Liver (tissue), 9 donors: ENCODE data around the gene TMEM97. TPM values are rescaled to one million over a fixed set of nuclear protein-coding genes. Genes with fewer than 3 reads are reported as not detected.
A peak's percentile ranks its signal among the peaks of the same experiment; 100 is the strongest.

ENCODE experiments used
- DNase-seq: peaks from one replicate; pipeline ENCODE4 v3.0.0-alpha.2; 2017; ENCODE audit warnings: low spot score
- H3K27ac ChIP-seq, 2 donors: one replicate each; pipeline ENCODE4 v1.7.0; 2013; ENCODE audit warnings: inconsistent platforms in 2 of 2, low read length in 2 of 2, control low read depth in 1 of 2, low read depth in 1 of 2, mild to moderate bottlenecking in 1 of 2
- H3K27me3 ChIP-seq, 4 donors: one replicate each; pipeline versions ENCODE4 v1.6.1 to v1.7.0; 2013; ENCODE audit warnings: low read length in 3 of 4, inconsistent platforms in 1 of 4, mild to moderate bottlenecking in 1 of 4, moderate library complexity in 1 of 4; ENCODE audit not compliant: control insufficient read depth in 4 of 4, insufficient read depth in 4 of 4
- H3K36me3 ChIP-seq, 4 donors: one replicate each; pipeline versions ENCODE4 v1.6.1 to v1.7.0; 2013; ENCODE audit warnings: low read length in 3 of 4, mild to moderate bottlenecking in 3 of 4, low read depth in 1 of 4, moderate library complexity in 1 of 4; ENCODE audit not compliant: control insufficient read depth in 4 of 4, insufficient read depth in 3 of 4
- H3K4me1 ChIP-seq, 4 donors: one replicate each; pipeline versions ENCODE4 v1.6.1 to v1.7.0; 2013; ENCODE audit warnings: low read length in 3 of 4, mild to moderate bottlenecking in 3 of 4, moderate library complexity in 1 of 4; ENCODE audit not compliant: control insufficient read depth in 4 of 4, insufficient read depth in 4 of 4
- H3K4me3 ChIP-seq, 3 donors: one replicate each; pipeline versions ENCODE4 v1.6.1 to v1.7.0; 2013; ENCODE audit warnings: low read length in 3 of 3, control low read depth in 1 of 3, low read depth in 1 of 3, mild to moderate bottlenecking in 1 of 3
- H3K9ac ChIP-seq, 2 donors: one replicate each; pipeline ENCODE4 v1.7.0; 2013; ENCODE audit warnings: low read length in 2 of 2, mild to moderate bottlenecking in 2 of 2, moderate library complexity in 2 of 2, control low read depth in 1 of 2, low read depth in 1 of 2
- H3K9me3 ChIP-seq, 4 donors: one replicate each; pipeline versions ENCODE4 v1.6.1 to v1.7.0; 2013; ENCODE audit warnings: low read length in 3 of 4; ENCODE audit not compliant: control insufficient read depth in 4 of 4
- EGR1 ChIP-seq, 2 donors: IDR thresholded peaks; 2 replicates each; pipeline ENCODE4 v1.6.1; 2016 to 2018; ENCODE audit warnings: antibody characterized with exemption in 2 of 2, low read depth in 2 of 2
- FOXA1 ChIP-seq: IDR thresholded peaks from 2 replicates; pipeline ENCODE4 v1.6.1; 2016; ENCODE audit warnings: antibody characterized with exemption
- FOXA2 ChIP-seq: IDR thresholded peaks from 2 replicates; pipeline ENCODE4 v1.6.1; 2016; ENCODE audit warnings: antibody characterized with exemption
- GABPA ChIP-seq, 2 donors: IDR thresholded peaks in 1 of 2; conservative IDR thresholded peaks in 1 of 2; 2 replicates each; pipeline ENCODE4 v1.6.1; 2016; ENCODE audit warnings: antibody characterized with exemption in 2 of 2, mild to moderate bottlenecking in 1 of 2, moderate library complexity in 1 of 2
- HNF4A ChIP-seq, 2 donors: conservative IDR thresholded peaks; 2 replicates each; pipeline ENCODE4 v1.6.1; 2016; ENCODE audit warnings: antibody characterized with exemption in 2 of 2, mild to moderate bottlenecking in 2 of 2
- HNF4G ChIP-seq: IDR thresholded peaks from 2 replicates; pipeline ENCODE4 v1.6.1; 2016; ENCODE audit warnings: antibody characterized with exemption
- JUND ChIP-seq, 2 donors: IDR thresholded peaks; 2 replicates each; pipeline ENCODE4 v1.6.1; 2016; ENCODE audit warnings: antibody characterized with exemption in 2 of 2
- MAX ChIP-seq: IDR thresholded peaks from 2 replicates; pipeline ENCODE4 v1.6.1; 2016; ENCODE audit warnings: antibody characterized with exemption
- NR2F2 ChIP-seq: IDR thresholded peaks from 2 replicates; pipeline ENCODE4 v1.6.1; 2016; ENCODE audit warnings: antibody characterized with exemption
- RAD21 ChIP-seq, 2 donors: IDR thresholded peaks; 2 replicates each; pipeline ENCODE4 v1.6.1; 2016; ENCODE audit warnings: antibody characterized with exemption in 2 of 2, mild to moderate bottlenecking in 2 of 2
- REST ChIP-seq: IDR thresholded peaks from 2 replicates; pipeline ENCODE4 v1.6.1; 2016; ENCODE audit warnings: antibody characterized with exemption, mild to moderate bottlenecking
- RXRA ChIP-seq, 2 donors: IDR thresholded peaks; 2 replicates each; pipeline ENCODE4 v1.6.1; 2017 to 2018; ENCODE audit warnings: antibody characterized with exemption in 2 of 2, mild to moderate bottlenecking in 1 of 2
- SP1 ChIP-seq: IDR thresholded peaks from 2 replicates; pipeline ENCODE4 v1.6.1; 2018; ENCODE audit warnings: antibody characterized with exemption, mild to moderate bottlenecking
- TAF1 ChIP-seq: conservative IDR thresholded peaks from 2 replicates; pipeline ENCODE4 v1.6.1; 2016; ENCODE audit warnings: antibody characterized with exemption, mild to moderate bottlenecking
- YY1 ChIP-seq: IDR thresholded peaks from 2 replicates; pipeline ENCODE4 v1.6.1; 2016; ENCODE audit warnings: antibody characterized with exemption, mild to moderate bottlenecking
- WGBS: extraction: QIAGEN DNeasy Blood & Tissue Kit; methylation state at CpG from one replicate; pipeline ENCODE4 v1.1.7; 2013; 5-methylcytosine and 5-hydroxymethylcytosine counted together
- polyA plus RNA-seq, 2 donors: library from polyadenylated mRNA; stranded (reverse) in 1 of 2; unstranded in 1 of 2; fragments of 200-250 nt in 1 of 2; fragments of >200 nt in 1 of 2; fragmentation: Nextera tagmentation in 1 of 2; extraction: Ambion mirVana in 1 of 2; gene quantifications; one replicate each; pipeline versions ENCODE4 v1.2.1 to v1.2.3, GENCODE V29; 2013 to 2015
- total RNA-seq, 2 donors: library from RNA; depleted of rRNA; stranded (reverse); fragments of >200 nt; gene quantifications; one replicate each; pipeline ENCODE4 v1.2.3, GENCODE V29; 2014
- TF ChIP-seq, protein P1 (sequence below): fragments of 150-350 bp; IDR thresholded peaks from 2 replicates; pipeline ENCODE4 v1.5.1; 2017; ENCODE audit warnings: improper control_type of control experiment, low read depth, low read length; ENCODE audit not compliant: missing input control
- TF ChIP-seq, protein P2 (sequence below): IDR thresholded peaks from 2 replicates; pipeline ENCODE4 v1.6.1; 2016; ENCODE audit warnings: antibody characterized with exemption
- TF ChIP-seq, protein P3 (sequence below): IDR thresholded peaks from 2 replicates; pipeline ENCODE4 v1.6.1; 2016; ENCODE audit warnings: antibody characterized with exemption
- donor health status: healthy.
- donor health status: healthy.
- donor health status: healthy.
- donor health status: healthy.
- donor health status: healthy.

TMEM97 gene
- total and polyA plus RNA-seq, 4 donors, result 29.5 to 90.2 (median 63.5) TPM

DNA sequence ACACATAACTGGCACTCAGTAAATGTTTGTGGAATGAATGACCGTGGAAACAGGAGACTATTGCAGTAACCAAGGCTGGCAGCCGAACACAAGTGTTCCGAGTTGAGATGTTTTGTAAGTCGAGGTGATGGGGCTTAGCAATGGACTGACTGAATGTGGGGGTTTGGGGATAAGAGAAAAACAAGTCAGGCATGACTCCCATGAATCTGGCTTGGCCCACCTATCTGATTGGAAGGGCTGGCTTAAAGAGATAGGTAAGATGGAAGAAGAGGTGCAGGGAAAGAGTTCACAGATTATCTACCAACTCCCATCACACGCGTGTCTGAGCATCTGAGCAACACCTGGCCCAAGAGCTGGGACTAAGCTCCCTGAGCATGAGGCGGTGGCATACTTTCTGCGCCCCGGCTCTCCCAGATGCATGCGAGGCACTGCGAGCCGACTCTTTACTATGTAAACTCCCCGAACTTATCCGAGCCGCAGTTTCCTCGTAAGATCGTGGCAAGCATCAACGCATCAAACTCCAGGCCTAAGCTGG is 15.7 kb downstream of the TMEM97 start:
- peak overlapping the region; percentile 85 to 93 (median 91) for H3K4me3 ChIP-seq
- peak overlapping the region; percentile 93 to 96 for H3K27ac ChIP-seq
- peaks cover 0 to 16% (median 6%) of the 10 kb centered on the region in 4 donors for H3K36me3 ChIP-seq
- peak overlapping the region; percentile 64 to 74 for H3K9ac ChIP-seq
- 8% methylated on average over 18 of the region's 18 CpGs for WGBS
- TF ChIP-seq REST (no peak), MAX (no peak), NR2F2 (no peak), FOXA1 (no peak), RXRA (IDR thresholded peaks at IDR 0.05) (no peak), RAD21 (IDR thresholded peaks at IDR 0.05) (no peak), HNF4A (conservative IDR thresholded peaks at IDR 0.05) (no peak), FOXA2 (no peak), SP1 (no peak), JUND (IDR thresholded peaks at IDR 0.05) (no peak), HNF4G (no peak), GABPA (IDR thresholded peaks at IDR 0.05 in 1 of 2, conservative IDR thresholded peaks at IDR 0.05 in 1 of 2) (no peak), YY1 (no peak), EGR1 (IDR thresholded peaks at IDR 0.05; ENCODE audit: low read depth in 2 of 2) (no peak), TAF1 (no peak)
- TF ChIP-seq, protein P1, sequence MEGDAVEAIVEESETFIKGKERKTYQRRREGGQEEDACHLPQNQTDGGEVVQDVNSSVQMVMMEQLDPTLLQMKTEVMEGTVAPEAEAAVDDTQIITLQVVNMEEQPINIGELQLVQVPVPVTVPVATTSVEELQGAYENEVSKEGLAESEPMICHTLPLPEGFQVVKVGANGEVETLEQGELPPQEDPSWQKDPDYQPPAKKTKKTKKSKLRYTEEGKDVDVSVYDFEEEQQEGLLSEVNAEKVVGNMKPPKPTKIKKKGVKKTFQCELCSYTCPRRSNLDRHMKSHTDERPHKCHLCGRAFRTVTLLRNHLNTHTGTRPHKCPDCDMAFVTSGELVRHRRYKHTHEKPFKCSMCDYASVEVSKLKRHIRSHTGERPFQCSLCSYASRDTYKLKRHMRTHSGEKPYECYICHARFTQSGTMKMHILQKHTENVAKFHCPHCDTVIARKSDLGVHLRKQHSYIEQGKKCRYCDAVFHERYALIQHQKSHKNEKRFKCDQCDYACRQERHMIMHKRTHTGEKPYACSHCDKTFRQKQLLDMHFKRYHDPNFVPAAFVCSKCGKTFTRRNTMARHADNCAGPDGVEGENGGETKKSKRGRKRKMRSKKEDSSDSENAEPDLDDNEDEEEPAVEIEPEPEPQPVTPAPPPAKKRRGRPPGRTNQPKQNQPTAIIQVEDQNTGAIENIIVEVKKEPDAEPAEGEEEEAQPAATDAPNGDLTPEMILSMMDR, result no peak
- TF ChIP-seq, protein P2, sequence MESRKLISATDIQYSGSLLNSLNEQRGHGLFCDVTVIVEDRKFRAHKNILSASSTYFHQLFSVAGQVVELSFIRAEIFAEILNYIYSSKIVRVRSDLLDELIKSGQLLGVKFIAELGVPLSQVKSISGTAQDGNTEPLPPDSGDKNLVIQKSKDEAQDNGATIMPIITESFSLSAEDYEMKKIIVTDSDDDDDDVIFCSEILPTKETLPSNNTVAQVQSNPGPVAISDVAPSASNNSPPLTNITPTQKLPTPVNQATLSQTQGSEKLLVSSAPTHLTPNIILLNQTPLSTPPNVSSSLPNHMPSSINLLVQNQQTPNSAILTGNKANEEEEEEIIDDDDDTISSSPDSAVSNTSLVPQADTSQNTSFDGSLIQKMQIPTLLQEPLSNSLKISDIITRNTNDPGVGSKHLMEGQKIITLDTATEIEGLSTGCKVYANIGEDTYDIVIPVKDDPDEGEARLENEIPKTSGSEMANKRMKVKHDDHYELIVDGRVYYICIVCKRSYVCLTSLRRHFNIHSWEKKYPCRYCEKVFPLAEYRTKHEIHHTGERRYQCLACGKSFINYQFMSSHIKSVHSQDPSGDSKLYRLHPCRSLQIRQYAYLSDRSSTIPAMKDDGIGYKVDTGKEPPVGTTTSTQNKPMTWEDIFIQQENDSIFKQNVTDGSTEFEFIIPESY, result no peak
- TF ChIP-seq, protein P3, sequence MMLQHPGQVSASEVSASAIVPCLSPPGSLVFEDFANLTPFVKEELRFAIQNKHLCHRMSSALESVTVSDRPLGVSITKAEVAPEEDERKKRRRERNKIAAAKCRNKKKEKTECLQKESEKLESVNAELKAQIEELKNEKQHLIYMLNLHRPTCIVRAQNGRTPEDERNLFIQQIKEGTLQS, result no peak
- H3K4me1 ChIP-seq, result peaks cover 4 to 39% (median 36%) of the 10 kb centered on the region in 4 donors
- DNase-seq, result no peak
- no peaks in the 10 kb centered on the region for H3K9me3 ChIP-seq
- H3K27me3 ChIP-seq, result no peaks in the 10 kb centered on the region
